ENCODE data around the gene SASS6. TPM values are rescaled to one million over a fixed set of nuclear protein-coding genes. Genes with fewer than 3 reads are reported as not detected.
A peak's percentile ranks its signal among the peaks of the same experiment; 100 is the strongest.

SASS6 gene
- total and polyA plus RNA-seq, 8 donors: 0.87 to 6.1 (median 2.7) TPM

DNA sequence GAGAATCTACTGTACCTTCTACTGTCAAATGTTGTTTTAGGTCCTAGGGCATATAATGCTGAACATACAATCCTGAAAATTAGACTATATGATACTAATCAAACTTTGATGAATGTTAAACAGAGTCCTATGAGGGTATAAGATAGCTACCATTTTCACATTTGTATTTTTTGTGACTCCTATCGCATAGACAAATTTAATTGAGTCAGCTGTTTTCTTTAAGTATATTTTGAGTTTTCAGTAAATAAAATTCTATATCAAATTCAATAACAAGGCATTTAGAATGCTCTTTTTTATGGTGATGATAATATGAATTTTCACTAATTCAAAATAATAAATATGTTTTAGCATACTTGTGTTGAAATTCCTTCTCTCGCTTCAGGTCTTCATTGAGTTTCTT is 35.3 kb upstream of the SASS6 start:
- WGBS, 5 donors: 96 to 98% (median 97%) methylated on average over 2 of the region's 2 CpGs
- Histone ChIP-seq H3K27ac (no peak overlapping the region), H3K9me3 (no peaks in the 10 kb centered on the region), H3K4me3 (no peak overlapping the region), H3K27me3 (no peaks in the 10 kb centered on the region), H3K36me3 (no peaks in the 10 kb centered on the region), H3K4me1 (no peaks in the 10 kb centered on the region)
- intact Hi-C loops (cut with DNase I; ENCODE audit: low total_unique reads): no loop called here
- no peak for DNase-seq
- TF ChIP-seq, protein P1, sequence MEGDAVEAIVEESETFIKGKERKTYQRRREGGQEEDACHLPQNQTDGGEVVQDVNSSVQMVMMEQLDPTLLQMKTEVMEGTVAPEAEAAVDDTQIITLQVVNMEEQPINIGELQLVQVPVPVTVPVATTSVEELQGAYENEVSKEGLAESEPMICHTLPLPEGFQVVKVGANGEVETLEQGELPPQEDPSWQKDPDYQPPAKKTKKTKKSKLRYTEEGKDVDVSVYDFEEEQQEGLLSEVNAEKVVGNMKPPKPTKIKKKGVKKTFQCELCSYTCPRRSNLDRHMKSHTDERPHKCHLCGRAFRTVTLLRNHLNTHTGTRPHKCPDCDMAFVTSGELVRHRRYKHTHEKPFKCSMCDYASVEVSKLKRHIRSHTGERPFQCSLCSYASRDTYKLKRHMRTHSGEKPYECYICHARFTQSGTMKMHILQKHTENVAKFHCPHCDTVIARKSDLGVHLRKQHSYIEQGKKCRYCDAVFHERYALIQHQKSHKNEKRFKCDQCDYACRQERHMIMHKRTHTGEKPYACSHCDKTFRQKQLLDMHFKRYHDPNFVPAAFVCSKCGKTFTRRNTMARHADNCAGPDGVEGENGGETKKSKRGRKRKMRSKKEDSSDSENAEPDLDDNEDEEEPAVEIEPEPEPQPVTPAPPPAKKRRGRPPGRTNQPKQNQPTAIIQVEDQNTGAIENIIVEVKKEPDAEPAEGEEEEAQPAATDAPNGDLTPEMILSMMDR (IDR thresholded peaks at IDR 0.05): no peak
- TF ChIP-seq POLR2AphosphoS5 (IDR thresholded peaks at IDR 0.05) (no peak), POLR2A (IDR thresholded peaks at IDR 0.05) (no peak)

DNA sequence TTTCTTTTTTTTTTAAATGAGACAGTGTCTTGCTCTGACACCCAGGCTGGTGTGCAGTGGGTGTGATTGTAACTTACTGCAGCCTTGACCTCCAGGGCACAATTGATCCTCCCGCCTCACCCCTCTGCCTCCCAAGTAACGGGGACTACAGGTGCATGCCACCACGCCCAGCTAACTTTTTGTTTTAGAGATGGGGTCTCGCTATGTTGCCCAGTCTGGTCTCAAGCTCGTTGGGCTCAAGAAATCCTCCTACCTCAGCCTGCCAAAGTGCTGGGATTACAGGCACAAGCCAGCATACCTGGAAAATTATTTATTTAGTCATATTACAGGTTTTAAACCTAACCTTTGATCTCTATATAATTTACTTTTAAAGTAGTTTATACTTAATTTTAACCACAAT is 32.0 kb upstream of the SASS6 start:
- Histone ChIP-seq H3K4me1 (no peaks in the 10 kb centered on the region), H3K27me3 (no peaks in the 10 kb centered on the region), H3K27ac (no peak overlapping the region), H3K4me3 (no peak overlapping the region), H3K9me3 (no peaks in the 10 kb centered on the region), H3K36me3 (no peaks in the 10 kb centered on the region)
- TF ChIP-seq EP300 (IDR thresholded peaks at IDR 0.05) (no peak), POLR2A (IDR thresholded peaks at IDR 0.05) (no peak), POLR2AphosphoS5 (IDR thresholded peaks at IDR 0.05) (no peak)
- TF ChIP-seq, protein P1 (IDR thresholded peaks at IDR 0.05): no peak
- 86 to 92% (median 89%) methylated on average over 5 of the region's 5 CpGs for WGBS, 5 donors
- DNase-seq: no peak
- intact Hi-C loops (cut with DNase I; ENCODE audit: low total_unique reads): no loop called here

DNA sequence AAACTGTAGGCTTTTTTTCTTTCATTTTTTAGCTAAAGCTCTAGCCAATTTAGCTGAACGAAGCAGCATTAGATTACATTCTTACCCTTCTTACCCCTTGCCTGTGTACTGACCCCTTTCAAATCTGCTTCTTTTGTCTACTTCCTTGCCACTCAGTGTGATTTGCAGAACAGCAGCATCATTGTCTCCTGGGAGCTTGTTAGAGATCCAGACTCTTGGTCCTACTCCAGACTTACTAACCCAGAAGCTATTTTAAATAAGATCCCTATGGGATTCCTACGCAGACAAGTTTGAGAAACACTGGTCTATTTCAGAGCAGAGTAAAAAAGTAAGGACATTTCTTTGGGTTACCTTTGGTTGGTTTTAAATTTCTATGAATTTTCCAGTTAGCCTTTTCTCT is 31.5 kb upstream of the SASS6 start:
- Histone ChIP-seq H3K27me3 (no peaks in the 10 kb centered on the region), H3K36me3 (no peaks in the 10 kb centered on the region), H3K27ac (no peak overlapping the region), H3K4me3 (no peak overlapping the region), H3K9me3 (no peaks in the 10 kb centered on the region), H3K4me1 (no peaks in the 10 kb centered on the region)
- DNase-seq: peak in 1 of 2 donors; percentile 59
- TF ChIP-seq POLR2A (IDR thresholded peaks at IDR 0.05) (no peak), EP300 (IDR thresholded peaks at IDR 0.05) (no peak), POLR2AphosphoS5 (IDR thresholded peaks at IDR 0.05) (no peak)
- TF ChIP-seq, protein P1 (IDR thresholded peaks at IDR 0.05): no peak
- intact Hi-C loops (cut with DNase I; ENCODE audit: low total_unique reads): no loop called here
- WGBS, 5 donors: 62 to 68% (median 65%) methylated on average over 2 of the region's 2 CpGs

DNA sequence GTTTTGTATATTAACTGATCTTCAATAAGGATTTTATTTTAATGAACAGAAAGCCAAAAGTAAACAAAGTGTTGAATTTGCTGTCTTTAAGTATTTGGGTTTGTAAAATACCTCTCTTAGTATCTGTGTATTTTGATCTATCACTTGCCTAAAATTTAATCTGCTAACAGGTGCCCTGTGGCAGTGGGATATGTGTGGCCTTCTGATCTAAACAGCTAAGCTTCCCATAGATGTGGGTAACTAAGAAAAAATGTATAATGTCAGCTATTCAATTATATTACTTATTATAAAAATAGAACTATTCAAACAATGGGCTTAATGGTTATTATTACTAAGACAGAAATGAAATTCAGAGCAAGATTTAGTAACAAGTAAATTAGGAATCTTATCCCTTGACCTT is 30.2 kb upstream of the SASS6 start:
- H3K36me3 ChIP-seq: no peaks in the 10 kb centered on the region
- intact Hi-C loops (cut with DNase I; ENCODE audit: low total_unique reads): no loop called here
- TF ChIP-seq POLR2AphosphoS5 (IDR thresholded peaks at IDR 0.05) (no peak), EP300 (IDR thresholded peaks at IDR 0.05) (no peak), POLR2A (IDR thresholded peaks at IDR 0.05) (no peak)
- TF ChIP-seq, protein P1 (IDR thresholded peaks at IDR 0.05): no peak
- H3K27me3 ChIP-seq: no peaks in the 10 kb centered on the region
- H3K9me3 ChIP-seq: no peaks in the 10 kb centered on the region
- no peak overlapping the region for H3K4me3 ChIP-seq
- no peaks in the 10 kb centered on the region for H3K4me1 ChIP-seq
- no peak for DNase-seq
- no peak overlapping the region for H3K27ac ChIP-seq

All from stomach (tissue), 9 donors.